SH-SY5Y (cell line): ENCODE results near the gene SLC44A2.

Experiments used
- GATA2 ChIP-seq: IDR thresholded peaks from 2 replicates; pipeline ENCODE4 v1.6.1; 2011; ENCODE audit warnings: mild to moderate bottlenecking, low read depth, low read length
- GATA3 ChIP-seq: IDR thresholded peaks from 2 replicates; pipeline ENCODE4 v1.6.1; 2011; ENCODE audit warnings: low read depth, mild to moderate bottlenecking, low read length, moderate library complexity

GRCh38 chr19:10615429-10616023 is 9.8 kb upstream of the SLC44A2 start:
- no peak for TF ChIP-seq GATA3
- no peak for TF ChIP-seq GATA2
